GM18507 (cell line): ENCODE measurements around the gene PGM5.

Experiments
- DNase-seq: peaks from one replicate; pipeline ENCODE4 v3.0.0; 2011; ENCODE audit warnings: low read depth; ENCODE audit not compliant: insufficient read length; ENCODE audit errors: extremely low spot score
- FAIRE-seq: peaks from 2 replicates; lab custom pipeline; 2011; peaks lifted over from hg19 to GRCh38; lab: Jason Lieb, UNC

The PGM5 gene

GRCh38 chr9:68427216-68427977 lies 71.0 kb downstream of the PGM5 start:
- DNase-seq (no peak), FAIRE-seq (no peak)

- FAIRE-seq (no peak), DNase-seq (no peak)
These were observed 72.1 kb downstream of the PGM5 start for GRCh38 chr9:68428481-68428880.

GRCh38 chr9:68429631-68430030 lies 73.2 kb downstream of the PGM5 start:
- FAIRE-seq = no peak
- no peak for DNase-seq

- FAIRE-seq (no peak), DNase-seq (no peak)
These were observed 74.9 kb downstream of the PGM5 start for GRCh38 chr9:68431307-68431706.

- FAIRE-seq (no peak), DNase-seq (no peak)
These were observed 77.2 kb downstream of the PGM5 start for GRCh38 chr9:68433531-68434110.

GRCh38 chr9:68437785-68438184 lies 81.4 kb downstream of the PGM5 start:
- no peak for FAIRE-seq
- DNase-seq = no peak

GRCh38 chr9:68443624-68444023 lies 87.2 kb downstream of the PGM5 start:
- FAIRE-seq = no peak

GRCh38 chr9:68446836-68447235 lies 90.4 kb downstream of the PGM5 start:
- no peak for FAIRE-seq
- no peak for DNase-seq

More at GRCh38 chr9:68443624-68444023, 87.2 kb downstream of the PGM5 start:
- no peak for DNase-seq

GRCh38 chr9:68447611-68448010 lies 91.2 kb downstream of the PGM5 start:
- FAIRE-seq = no peak
- no peak for DNase-seq

GRCh38 chr9:68454579-68455334 lies 98.3 kb downstream of the PGM5 start:
- FAIRE-seq (no peak), DNase-seq (no peak)

- DNase-seq = no peak
- no peak for FAIRE-seq
These were observed 99.0 kb downstream of the PGM5 start for GRCh38 chr9:68455451-68455850.

- no peak for FAIRE-seq
- no peak for DNase-seq
These were observed 101.4 kb downstream of the PGM5 start for GRCh38 chr9:68457803-68458202.

- no peak for FAIRE-seq
- no peak for DNase-seq
These were observed 102.5 kb downstream of the PGM5 start for GRCh38 chr9:68458918-68459317.

GRCh38 chr9:68462105-68462775 lies 105.8 kb downstream of the PGM5 start:
- FAIRE-seq (no peak), DNase-seq (no peak)

- DNase-seq (no peak), FAIRE-seq (no peak)
These were observed 113.7 kb downstream of the PGM5 start for GRCh38 chr9:68470067-68470466.

- FAIRE-seq (no peak), DNase-seq (no peak)
These were observed 114.2 kb downstream of the PGM5 start for GRCh38 chr9:68470634-68471033.

- no peak for FAIRE-seq
- no peak for DNase-seq
These were observed 115.7 kb downstream of the PGM5 start for GRCh38 chr9:68472119-68472518.

GRCh38 chr9:68473790-68474189 lies 117.4 kb downstream of the PGM5 start:
- DNase-seq = no peak
- no peak for FAIRE-seq

GRCh38 chr9:68476422-68476821 lies 120.0 kb downstream of the PGM5 start:
- no peak for FAIRE-seq
- DNase-seq = no peak

GRCh38 chr9:68476847-68477246 lies 120.4 kb downstream of the PGM5 start:
- FAIRE-seq (no peak), DNase-seq (no peak)
